OCI-LY1 (cell line): ENCODE measurements around the gene KRTAP10-5.

ENCODE experiments used
- H2AFZ ChIP-seq: fragments of 200-600 bp; sonication (generic), shearing (Covaris generic); 2 replicates; pipeline ENCODE4 v1.6.0; 2014; ENCODE audit warnings: antibody characterized with exemption, mild to moderate bottlenecking, low read length
- H3F3A ChIP-seq: fragments of 200-600 bp; sonication (generic), shearing (Covaris generic); 2 replicates; pipeline ENCODE4 v1.6.0; 2014; ENCODE audit warnings: mild to moderate bottlenecking, antibody characterized with exemption, low read length, moderate library complexity; ENCODE audit not compliant: insufficient read depth
- H3K27ac ChIP-seq: fragments of 200-600 bp; sonication (generic); 2 replicates; pipeline ENCODE4 v1.5.1; 2014; ENCODE audit warnings: low read length, mixed run types, mild to moderate bottlenecking, low read depth; ENCODE audit not compliant: poor library complexity, severe bottlenecking
- H3K27me3 ChIP-seq: fragments of 200-600 bp; sonication (generic); 2 replicates; pipeline ENCODE4 v1.6.0; 2014; ENCODE audit warnings: antibody characterized with exemption, mild to moderate bottlenecking, low read length, moderate library complexity; ENCODE audit not compliant: insufficient read depth
- H3K36me3 ChIP-seq: fragments of 200-600 bp; sonication (generic); 2 replicates; pipeline ENCODE4 v1.6.1; 2014; ENCODE audit warnings: mild to moderate bottlenecking, antibody characterized with exemption, low read length, moderate library complexity, mixed read lengths; ENCODE audit not compliant: insufficient read depth
- H3K4me1 ChIP-seq: fragments of 200-600 bp; sonication (generic); 2 replicates; pipeline ENCODE4 v1.5.1; 2014; ENCODE audit warnings: mild to moderate bottlenecking, low read length, moderate library complexity; ENCODE audit not compliant: insufficient read depth, severe bottlenecking
- H3K4me2 ChIP-seq: fragments of 200-600 bp; sonication (generic), shearing (Covaris generic); 2 replicates; pipeline ENCODE4 v1.6.1; 2014; ENCODE audit warnings: low read length
- H3K4me3 ChIP-seq: fragments of 200-600 bp; sonication (generic); 2 replicates; pipeline ENCODE4 v1.5.1; 2014; ENCODE audit warnings: low read length, low read depth, mild to moderate bottlenecking, mixed read lengths; ENCODE audit not compliant: poor library complexity, severe bottlenecking
- H3K79me2 ChIP-seq: fragments of 200-600 bp; shearing (Covaris generic); 2 replicates; pipeline ENCODE4 v1.6.1; 2016; ENCODE audit warnings: mixed run types, low read length, mixed read lengths; ENCODE audit not compliant: insufficient read depth
- H3K9ac ChIP-seq: fragments of 200-600 bp; sonication (generic), shearing (Covaris generic); 2 replicates; pipeline ENCODE4 v1.6.1; 2014; ENCODE audit warnings: mild to moderate bottlenecking, low read length, mixed read lengths
- H3K9me2 ChIP-seq: fragments of 200-600 bp; sonication (generic), shearing (Covaris generic); 2 replicates; pipeline ENCODE4 v1.6.1; 2014; ENCODE audit warnings: low read depth, mild to moderate bottlenecking, low read length, mixed read lengths
- H3K9me3 ChIP-seq: fragments of 200-600 bp; shearing (Covaris generic); 2 replicates; pipeline ENCODE4 v1.6.1; 2014; ENCODE audit warnings: low read length, mixed read lengths
- H4K20me1 ChIP-seq: fragments of 200-600 bp; sonication (generic), shearing (Covaris generic); 2 replicates; pipeline ENCODE4 v1.6.0; 2016; ENCODE audit warnings: mild to moderate bottlenecking, low read length; ENCODE audit not compliant: insufficient read depth
- EZH2 ChIP-seq: fragments of 200-600 bp; sonication (generic), shearing (Covaris generic); IDR thresholded peaks from 2 replicates; pipeline ENCODE4 v1.8.0; 2017; ENCODE audit warnings: borderline replicate concordance, mixed run types, mild to moderate bottlenecking, antibody characterized with exemption, low read length, moderate library complexity, mixed read lengths
- TF ChIP-seq, protein P1 (sequence below): fragments of 200-600 bp; sonication (generic), shearing (Covaris generic); IDR thresholded peaks from 2 replicates; pipeline ENCODE4 v1.5.1; 2017; ENCODE audit warnings: mild to moderate bottlenecking, antibody characterized with exemption, low read length, moderate library complexity, mixed read lengths

Gene KRTAP10-5

GRCh38 chr21:44531606-44532564 is 48.5 kb downstream of the KRTAP10-5 start:
- Histone ChIP-seq H3K9me2 (no peaks in the 10 kb centered on the region), H3F3A (no peaks in the 10 kb centered on the region), H3K4me3 (no peak overlapping the region), H3K27me3 (no peaks in the 10 kb centered on the region), H2AFZ (no peak overlapping the region), H3K36me3 (no peaks in the 10 kb centered on the region), H3K4me2 (no peak overlapping the region), H3K9me3 (no peaks in the 10 kb centered on the region), H3K4me1 (no peaks in the 10 kb centered on the region), H4K20me1 (no peaks in the 10 kb centered on the region), H3K79me2 (no peaks in the 10 kb centered on the region), H3K9ac (no peak overlapping the region), H3K27ac (no peak overlapping the region)
- TF ChIP-seq, protein P1, sequence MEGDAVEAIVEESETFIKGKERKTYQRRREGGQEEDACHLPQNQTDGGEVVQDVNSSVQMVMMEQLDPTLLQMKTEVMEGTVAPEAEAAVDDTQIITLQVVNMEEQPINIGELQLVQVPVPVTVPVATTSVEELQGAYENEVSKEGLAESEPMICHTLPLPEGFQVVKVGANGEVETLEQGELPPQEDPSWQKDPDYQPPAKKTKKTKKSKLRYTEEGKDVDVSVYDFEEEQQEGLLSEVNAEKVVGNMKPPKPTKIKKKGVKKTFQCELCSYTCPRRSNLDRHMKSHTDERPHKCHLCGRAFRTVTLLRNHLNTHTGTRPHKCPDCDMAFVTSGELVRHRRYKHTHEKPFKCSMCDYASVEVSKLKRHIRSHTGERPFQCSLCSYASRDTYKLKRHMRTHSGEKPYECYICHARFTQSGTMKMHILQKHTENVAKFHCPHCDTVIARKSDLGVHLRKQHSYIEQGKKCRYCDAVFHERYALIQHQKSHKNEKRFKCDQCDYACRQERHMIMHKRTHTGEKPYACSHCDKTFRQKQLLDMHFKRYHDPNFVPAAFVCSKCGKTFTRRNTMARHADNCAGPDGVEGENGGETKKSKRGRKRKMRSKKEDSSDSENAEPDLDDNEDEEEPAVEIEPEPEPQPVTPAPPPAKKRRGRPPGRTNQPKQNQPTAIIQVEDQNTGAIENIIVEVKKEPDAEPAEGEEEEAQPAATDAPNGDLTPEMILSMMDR = no peak
- TF ChIP-seq EZH2 = no peak

DNA sequence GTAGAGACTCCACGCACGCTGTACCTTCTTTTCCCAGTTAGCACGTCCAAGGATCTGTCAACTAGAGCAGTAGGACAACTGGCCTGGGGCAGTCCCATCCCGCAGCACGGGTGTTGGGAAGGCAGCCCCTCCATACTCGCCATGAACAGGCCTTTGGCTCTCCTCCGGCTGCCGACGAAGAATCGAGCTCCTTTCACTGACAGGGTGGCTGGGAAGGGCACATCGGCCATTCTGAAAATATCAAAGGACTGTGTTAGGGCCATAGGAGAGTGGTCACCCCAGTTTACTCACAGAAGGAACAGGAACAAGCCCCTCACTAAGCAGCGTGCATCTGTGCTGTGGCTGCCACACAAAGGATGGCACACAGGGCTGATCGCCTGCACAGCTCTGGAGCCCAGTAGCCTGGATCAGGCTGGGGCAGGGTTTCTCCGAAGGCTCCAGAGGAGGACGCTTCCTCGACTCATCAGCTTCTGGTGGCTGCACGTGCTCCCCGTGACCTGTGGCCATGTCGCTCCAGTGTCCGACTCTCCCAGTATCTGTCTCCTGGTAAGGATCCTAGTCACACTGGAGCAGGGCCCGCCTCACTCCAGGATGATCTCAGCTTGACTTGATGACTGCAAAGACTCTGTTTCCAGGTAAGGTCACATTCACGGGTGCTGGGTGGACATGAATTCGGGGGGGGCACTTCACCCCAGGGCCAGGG is 49.4 kb downstream of the KRTAP10-5 start:
- Histone ChIP-seq H3K9ac (no peak overlapping the region), H3K4me2 (no peak overlapping the region), H3K9me2 (no peaks in the 10 kb centered on the region), H4K20me1 (no peaks in the 10 kb centered on the region), H3F3A (no peaks in the 10 kb centered on the region), H3K4me1 (no peaks in the 10 kb centered on the region), H3K36me3 (no peaks in the 10 kb centered on the region), H3K79me2 (no peaks in the 10 kb centered on the region), H3K27ac (no peak overlapping the region), H3K4me3 (no peak overlapping the region), H3K27me3 (no peaks in the 10 kb centered on the region), H3K9me3 (no peaks in the 10 kb centered on the region), H2AFZ (no peak overlapping the region)
- TF ChIP-seq, protein P1 = no peak
- no peak for TF ChIP-seq EZH2

GRCh38 chr21:44530221-44530902 is 50.0 kb downstream of the KRTAP10-5 start:
- H3K36me3 ChIP-seq = no peaks in the 10 kb centered on the region
- no peak overlapping the region for H3K4me2 ChIP-seq
- H3K27ac ChIP-seq = no peak overlapping the region
- no peak overlapping the region for H3K9ac ChIP-seq
- H3K4me3 ChIP-seq = no peak overlapping the region
- H3K27me3 ChIP-seq = no peaks in the 10 kb centered on the region
- H3K9me2 ChIP-seq = no peaks in the 10 kb centered on the region
- H3K9me3 ChIP-seq = no peaks in the 10 kb centered on the region
- no peaks in the 10 kb centered on the region for H3K4me1 ChIP-seq
- H4K20me1 ChIP-seq = no peaks in the 10 kb centered on the region
- H2AFZ ChIP-seq = no peak overlapping the region
- no peaks in the 10 kb centered on the region for H3K79me2 ChIP-seq
- TF ChIP-seq EZH2 = no peak
- no peaks in the 10 kb centered on the region for H3F3A ChIP-seq
